Nephron progenitor cell (in vitro differentiated cells): ENCODE results near the gene HINT3.
A peak's percentile ranks its signal among the peaks of the same experiment; 100 is the strongest.

Experiments
- DNase-seq: peaks from one replicate; pipeline ENCODE4 v3.0.0; 2021
- H3K27ac Mint-ChIP-seq: 2 replicates; pipeline ENCODE4 v1.8.0; 2021; ENCODE audit warnings: mild to moderate bottlenecking, moderate library complexity, mixed read lengths
- H3K27me3 Mint-ChIP-seq: 2 replicates; pipeline ENCODE4 v1.8.0; 2021; ENCODE audit warnings: mild to moderate bottlenecking, low read depth, mixed read lengths; ENCODE audit not compliant: poor library complexity
- H3K36me3 Mint-ChIP-seq: 2 replicates; pipeline ENCODE4 v1.8.0; 2021; ENCODE audit warnings: low read depth, mixed read lengths
- H3K4me1 Mint-ChIP-seq: 2 replicates; pipeline ENCODE4 v1.8.0; 2021; ENCODE audit warnings: mixed read lengths
- H3K4me3 Mint-ChIP-seq: 2 replicates; pipeline ENCODE4 v1.8.0; 2021; ENCODE audit warnings: mild to moderate bottlenecking, moderate library complexity, mixed read lengths
- H3K9me3 Mint-ChIP-seq: 2 replicates; pipeline ENCODE4 v1.8.0; 2021; ENCODE audit warnings: mild to moderate bottlenecking, moderate library complexity, mixed read lengths
- TF ChIP-seq, protein P1 (sequence below): fragments of 200-600 bp; sonication (generic); IDR thresholded peaks from 2 replicates; pipeline ENCODE4 v1.5.0; 2021; ENCODE audit warnings: antibody characterized with exemption

HINT3 gene

GRCh38 chr6:125924697-125925358, 31.7 kb upstream of the HINT3 start:
- peak overlapping the region; percentile 23 for H3K27ac Mint-ChIP-seq
- no peak overlapping the region for H3K4me3 Mint-ChIP-seq
- peaks cover 19% of the 10 kb centered on the region for H3K36me3 Mint-ChIP-seq
- no peaks in the 10 kb centered on the region for H3K27me3 Mint-ChIP-seq
- peaks cover 17% of the 10 kb centered on the region for H3K4me1 Mint-ChIP-seq
- TF ChIP-seq, protein P1, sequence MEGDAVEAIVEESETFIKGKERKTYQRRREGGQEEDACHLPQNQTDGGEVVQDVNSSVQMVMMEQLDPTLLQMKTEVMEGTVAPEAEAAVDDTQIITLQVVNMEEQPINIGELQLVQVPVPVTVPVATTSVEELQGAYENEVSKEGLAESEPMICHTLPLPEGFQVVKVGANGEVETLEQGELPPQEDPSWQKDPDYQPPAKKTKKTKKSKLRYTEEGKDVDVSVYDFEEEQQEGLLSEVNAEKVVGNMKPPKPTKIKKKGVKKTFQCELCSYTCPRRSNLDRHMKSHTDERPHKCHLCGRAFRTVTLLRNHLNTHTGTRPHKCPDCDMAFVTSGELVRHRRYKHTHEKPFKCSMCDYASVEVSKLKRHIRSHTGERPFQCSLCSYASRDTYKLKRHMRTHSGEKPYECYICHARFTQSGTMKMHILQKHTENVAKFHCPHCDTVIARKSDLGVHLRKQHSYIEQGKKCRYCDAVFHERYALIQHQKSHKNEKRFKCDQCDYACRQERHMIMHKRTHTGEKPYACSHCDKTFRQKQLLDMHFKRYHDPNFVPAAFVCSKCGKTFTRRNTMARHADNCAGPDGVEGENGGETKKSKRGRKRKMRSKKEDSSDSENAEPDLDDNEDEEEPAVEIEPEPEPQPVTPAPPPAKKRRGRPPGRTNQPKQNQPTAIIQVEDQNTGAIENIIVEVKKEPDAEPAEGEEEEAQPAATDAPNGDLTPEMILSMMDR, result no peak
- no peak for DNase-seq
- H3K9me3 Mint-ChIP-seq, result no peaks in the 10 kb centered on the region

GRCh38 chr6:125926711-125927110, 29.9 kb upstream of the HINT3 start:
- TF ChIP-seq, protein P1, result no peak
- peaks cover 2% of the 10 kb centered on the region for H3K9me3 Mint-ChIP-seq
- H3K4me1 Mint-ChIP-seq, result peaks cover 13% of the 10 kb centered on the region
- no peak overlapping the region for H3K27ac Mint-ChIP-seq
- peaks cover 26% of the 10 kb centered on the region for H3K36me3 Mint-ChIP-seq
- H3K27me3 Mint-ChIP-seq, result no peaks in the 10 kb centered on the region
- no peak overlapping the region for H3K4me3 Mint-ChIP-seq
- DNase-seq, result no peak

DNA sequence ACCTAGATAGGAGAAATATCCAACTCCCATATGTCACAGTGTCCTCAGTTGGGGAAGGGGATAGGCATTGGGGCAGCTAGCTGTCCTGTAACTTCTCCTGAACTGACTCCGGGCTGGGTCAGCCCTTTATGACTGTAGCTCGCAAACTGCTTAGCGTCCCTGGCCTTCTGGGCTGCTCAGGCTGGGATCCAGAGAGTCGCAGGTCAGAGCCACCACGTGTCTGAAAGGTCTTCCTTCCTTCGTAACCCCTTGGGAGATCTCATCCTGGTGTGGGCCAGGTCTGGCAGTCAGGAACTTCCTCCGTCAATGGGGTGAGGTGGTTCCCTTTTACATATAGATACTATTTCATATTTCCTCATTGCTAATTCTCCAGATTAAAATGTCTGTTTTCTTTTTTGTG, 28.8 kb upstream of the HINT3 start:
- peak; percentile 9 for DNase-seq
- TF ChIP-seq, protein P1, result no peak
- peak overlapping the region; percentile 56 for H3K27ac Mint-ChIP-seq
- no peaks in the 10 kb centered on the region for H3K27me3 Mint-ChIP-seq
- H3K36me3 Mint-ChIP-seq, result peaks cover 30% of the 10 kb centered on the region
- H3K4me1 Mint-ChIP-seq, result peaks cover 13% of the 10 kb centered on the region
- H3K4me3 Mint-ChIP-seq, result no peak overlapping the region
- H3K9me3 Mint-ChIP-seq, result peaks cover 4% of the 10 kb centered on the region

DNA sequence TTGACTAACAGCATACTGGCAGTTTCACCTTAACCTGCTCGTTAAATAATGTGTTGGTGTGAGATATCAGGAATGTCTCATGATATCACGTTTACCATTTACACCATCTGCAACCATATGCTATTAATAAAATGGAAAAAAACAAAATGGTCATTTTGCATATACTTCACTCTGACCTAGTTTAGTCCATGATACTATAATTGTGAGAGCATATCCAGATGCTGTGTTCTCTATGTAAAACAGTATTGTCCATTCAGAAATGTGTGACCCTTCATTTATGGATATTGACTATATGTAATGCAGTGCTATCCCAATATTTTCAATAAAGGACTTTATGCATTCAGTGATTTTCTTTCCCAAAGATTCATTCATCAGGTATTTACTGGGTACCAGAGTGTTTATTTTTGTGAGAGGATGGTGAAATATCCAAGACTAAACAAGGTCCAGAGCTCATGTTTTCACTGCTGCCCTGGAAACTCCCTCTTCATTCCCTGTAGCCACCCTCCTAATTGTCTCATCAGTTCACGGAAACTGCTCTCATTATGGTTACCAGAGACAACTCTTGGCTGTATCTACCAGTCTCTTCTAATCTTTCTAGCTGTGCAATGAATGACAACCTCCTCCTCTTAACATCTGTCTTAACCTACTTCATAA, 25.7 kb upstream of the HINT3 start:
- TF ChIP-seq, protein P1, result no peak
- peaks cover 4% of the 10 kb centered on the region for H3K9me3 Mint-ChIP-seq
- H3K27me3 Mint-ChIP-seq, result peaks cover 3% of the 10 kb centered on the region
- H3K4me1 Mint-ChIP-seq, result peaks cover 13% of the 10 kb centered on the region
- H3K27ac Mint-ChIP-seq, result no peak overlapping the region
- DNase-seq, result no peak
- H3K4me3 Mint-ChIP-seq, result no peak overlapping the region
- H3K36me3 Mint-ChIP-seq, result peaks cover 17% of the 10 kb centered on the region

GRCh38 chr6:125931733-125932450, 24.7 kb upstream of the HINT3 start:
- TF ChIP-seq, protein P1, result no peak
- H3K27me3 Mint-ChIP-seq, result peaks cover 9% of the 10 kb centered on the region
- peaks cover 13% of the 10 kb centered on the region for H3K4me1 Mint-ChIP-seq

More at GRCh38 chr6:125931733-125932450, 24.7 kb upstream of the HINT3 start:
- Mint-ChIP-seq H3K9me3 (peaks cover 10% of the 10 kb centered on the region), H3K27ac (no peak overlapping the region), H3K36me3 (peaks cover 17% of the 10 kb centered on the region), H3K4me3 (no peak overlapping the region)
- no peak for DNase-seq
